Stomach (tissue), 4 donors: ENCODE measurements around the gene STX2.

Experiments used
- CTCF ChIP-seq, 7 experiments: fragments of 450-650 bp in 4 of 7; fragments of 200-600 bp in 3 of 7; sonication (generic) in 3 of 7; IDR thresholded peaks; one replicate each; pipeline ENCODE4 v1.5.1; 2016 to 2019; ENCODE audit warnings: antibody characterized with exemption in 7 of 7, control low read depth in 2 of 7, mild to moderate bottlenecking in 1 of 7
- EP300 ChIP-seq: sonication (generic); formaldehyde crosslinking; IDR thresholded peaks from one replicate; pipeline ENCODE4 v1.6.1; 2017; ENCODE audit warnings: antibody characterized with exemption
- POLR2A ChIP-seq, 4 donors: fragments of 450-650 bp; IDR thresholded peaks; one replicate each; pipeline ENCODE4 v1.6.1; 2016; ENCODE audit warnings: antibody characterized with exemption in 4 of 4, control low read depth in 2 of 4, mild to moderate bottlenecking in 1 of 4, moderate library complexity in 1 of 4
- POLR2AphosphoS5 ChIP-seq, 3 donors: sonication (generic); formaldehyde crosslinking; IDR thresholded peaks; one replicate each; pipeline ENCODE4 v1.6.1; 2016; ENCODE audit warnings: antibody characterized with exemption in 3 of 3

- TF ChIP-seq POLR2A (IDR thresholded peaks at IDR 0.05), result no peak
- TF ChIP-seq CTCF (IDR thresholded peaks at IDR 0.05), result no peak
- no peak for TF ChIP-seq POLR2AphosphoS5 (IDR thresholded peaks at IDR 0.05)
- TF ChIP-seq EP300, result no peak
Measured at GRCh38 chr12:130878193-130879185, 39.4 kb upstream of the STX2 start.
